Lung (tissue), 12 donors: ENCODE data around the gene NCKAP5L. TPM values are rescaled to one million over a fixed set of nuclear protein-coding genes. Genes with fewer than 3 reads are reported as not detected.

Experiments
- ATAC-seq: fragments of 200-7000 bp; cut with Tn5 transposase; one replicate; pipeline ENCODE4 v1.9.1; 2020; ENCODE audit warnings: moderate number of reproducible peaks; ENCODE audit not compliant: insufficient read depth, low FRiP score
- DNase-seq, 3 donors: peaks; one replicate each; pipeline ENCODE4 v3.0.0-alpha.2; 2013 to 2017
- H3K27ac ChIP-seq, 2 donors: one replicate each; pipeline ENCODE4 v1.5.1; 2013; ENCODE audit warnings: mild to moderate bottlenecking in 2 of 2, moderate library complexity in 2 of 2, control low read depth in 1 of 2, inconsistent platforms in 1 of 2, low read depth in 1 of 2, low read length in 1 of 2
- H3K27me3 ChIP-seq, 3 donors: one replicate each; pipeline ENCODE4 v1.5.1; 2013; ENCODE audit warnings: low read length in 2 of 3; ENCODE audit not compliant: control insufficient read depth in 3 of 3, insufficient read depth in 3 of 3
- H3K36me3 ChIP-seq, 4 donors: one replicate each; pipeline ENCODE4 v1.5.1; 2013; ENCODE audit warnings: low read length in 4 of 4, mild to moderate bottlenecking in 1 of 4, moderate library complexity in 1 of 4; ENCODE audit not compliant: control insufficient read depth in 4 of 4, insufficient read depth in 4 of 4
- H3K4me1 ChIP-seq, 5 donors: one replicate each; pipeline ENCODE4 v1.5.1; 2013; ENCODE audit warnings: low read length in 5 of 5, mild to moderate bottlenecking in 2 of 5, moderate library complexity in 1 of 5; ENCODE audit not compliant: control insufficient read depth in 5 of 5, insufficient read depth in 5 of 5
- H3K4me3 ChIP-seq: one replicate; pipeline ENCODE4 v1.5.1; 2013; ENCODE audit warnings: mild to moderate bottlenecking, control low read depth, moderate library complexity
- H3K9ac ChIP-seq, 2 donors: one replicate each; pipeline ENCODE4 v1.5.1; 2013; ENCODE audit warnings: low read length in 2 of 2, control low read depth in 1 of 2; ENCODE audit not compliant: insufficient read depth in 1 of 2
- H3K9me3 ChIP-seq, 4 donors: one replicate each; pipeline ENCODE4 v1.5.1; 2013; ENCODE audit warnings: low read length in 3 of 4, mild to moderate bottlenecking in 1 of 4, moderate library complexity in 1 of 4; ENCODE audit not compliant: control insufficient read depth in 4 of 4, insufficient read depth in 3 of 4
- CTCF ChIP-seq: IDR thresholded peaks from 2 replicates; pipeline ENCODE4 v1.5.1; 2012; ENCODE audit warnings: mild to moderate bottlenecking; ENCODE audit errors: control extremely low read depth, extremely low read depth
- WGBS, 2 donors: extraction: QIAGEN DNeasy Blood & Tissue Kit; methylation state at CpG; one replicate each; pipeline ENCODE4 v1.1.7; 2013; 5-methylcytosine and 5-hydroxymethylcytosine counted together
- polyA plus RNA-seq, 2 donors: library from polyadenylated mRNA; stranded (reverse); fragments of 200-250 nt; gene quantifications; one replicate each; pipeline ENCODE4 v1.2.1, GENCODE V29; 2013
- total RNA-seq, 2 donors: library from RNA; depleted of rRNA in 1 of 2; stranded (reverse); fragments of >200 nt in 1 of 2; gene quantifications; one replicate each; pipeline ENCODE4 v1.2.1, GENCODE V29; 2014 to 2021
- donor health status: control.
- donor health status: control.
- donor health status: Bipolar disorder and iron deficiency.
- donor health status: healthy.
- donor health status: DM: yes; HTN: yes; CAD: no.

Gene NCKAP5L
- total and polyA plus RNA-seq, 4 donors, result 15.7 to 30.8 (median 20.1) TPM

- H3K4me3 ChIP-seq, result no peak overlapping the region
- H3K27me3 ChIP-seq, result no peaks in the 10 kb centered on the region
- DNase-seq (no peak), ATAC-seq (no peak)
- peak overlapping the region in 1 of 2 donors; percentile 84 for H3K27ac ChIP-seq
- H3K9me3 ChIP-seq, result no peaks in the 10 kb centered on the region
- H3K9ac ChIP-seq, result no peak overlapping the region
- peaks cover 0 to 12% (median 3%) of the 10 kb centered on the region in 5 donors for H3K4me1 ChIP-seq
- no peak for TF ChIP-seq CTCF
- WGBS, 2 donors, result 74 to 76% methylated on average over 2 of the region's 2 CpGs
- peaks cover 0 to 4% (median 3%) of the 10 kb centered on the region in 4 donors for H3K36me3 ChIP-seq
Observed at GRCh38 chr12:49819786-49820185, 8.4 kb downstream of the NCKAP5L start.

- TF ChIP-seq CTCF, result no peak
- Histone ChIP-seq H3K4me3 (no peak overlapping the region), H3K9me3 (no peaks in the 10 kb centered on the region), H3K27me3 (no peaks in the 10 kb centered on the region), H3K9ac (no peak overlapping the region), H3K4me1 (peaks cover 0 to 6% (median 2%) of the 10 kb centered on the region in 5 donors), H3K27ac (no peak overlapping the region), H3K36me3 (peaks cover 0 to 4% (median 2%) of the 10 kb centered on the region in 4 donors)
- 67 to 73% methylated on average over 7 of the region's 7 CpGs for WGBS, 2 donors
- ATAC-seq, result no peak
- no peak for DNase-seq
Observed at GRCh38 chr12:49818241-49818895, 9.8 kb downstream of the NCKAP5L start.

- WGBS, 2 donors, result 80 to 88% methylated on average over 1 of the region's 1 CpG
Observed at GRCh38 chr12:49813131-49813530, 15.1 kb downstream of the NCKAP5L start.

More at GRCh38 chr12:49813131-49813530, 15.1 kb downstream of the NCKAP5L start:
- Histone ChIP-seq H3K27me3 (no peaks in the 10 kb centered on the region), H3K9me3 (no peaks in the 10 kb centered on the region), H3K36me3 (no peaks in the 10 kb centered on the region), H3K9ac (no peak overlapping the region), H3K4me3 (no peak overlapping the region), H3K27ac (no peak overlapping the region), H3K4me1 (peaks cover 13 to 28% (median 22%) of the 10 kb centered on the region in 5 donors)
- DNase-seq (no peak), ATAC-seq (no peak)
- TF ChIP-seq CTCF, result no peak
